Panc1 (cell line): ENCODE results near the gene GFRA3.

ENCODE experiments used
- CTCF ChIP-seq: fragments of 450-650 bp; IDR thresholded peaks from 2 replicates; pipeline ENCODE4 v1.5.1; 2017; ENCODE audit warnings: mild to moderate bottlenecking
- POLR2AphosphoS5 ChIP-seq: IDR thresholded peaks from 2 replicates; pipeline ENCODE4 v1.6.1; 2012; ENCODE audit warnings: mild to moderate bottlenecking, low read depth, low read length, moderate library complexity
- TCF7L2 ChIP-seq: IDR thresholded peaks from 2 replicates; pipeline ENCODE4 v1.6.1; 2011; ENCODE audit warnings: mild to moderate bottlenecking, low read depth, low read length, inconsistent platforms

- TF ChIP-seq CTCF (no peak), POLR2AphosphoS5 (no peak), TCF7L2 (no peak)
These were observed 33.6 kb downstream of the GFRA3 start for GRCh38 chr5:138240650-138241385.
